K562 (cell line): ENCODE results near the gene SP6. TPM values are rescaled to one million over a fixed set of nuclear protein-coding genes. Genes with fewer than 3 reads are reported as not detected.

Source experiments
- ATF1 ChIP-seq, 2 experiments: fragments of 450-650 bp in 1 of 2; IDR thresholded peaks; 2 replicates each; pipeline ENCODE4 v1.6.1; 2016; ENCODE audit warnings: missing compliant biosample characterization in 1 of 2, missing genetic modification characterization in 1 of 2
- CBFA2T3 ChIP-seq: fragments of 450-650 bp; IDR thresholded peaks from 2 replicates; pipeline ENCODE4 v1.6.1; 2017
- CBX1 ChIP-seq: sonication (generic); IDR thresholded peaks from 2 replicates; pipeline ENCODE4 v1.6.1; 2016; ENCODE audit warnings: antibody characterized with exemption, low read depth, mild to moderate bottlenecking
- CSDE1 ChIP-seq, 2 experiments: fragments of 450-650 bp; IDR thresholded peaks; 2 replicates each; pipeline ENCODE4 v1.6.1; 2016; ENCODE audit warnings: mild to moderate bottlenecking in 1 of 2
- DPF2 ChIP-seq: fragments of 450-650 bp; IDR thresholded peaks from 2 replicates; pipeline ENCODE4 v1.6.1; 2016
- HLTF ChIP-seq: fragments of 450-650 bp; IDR thresholded peaks from 2 replicates; pipeline ENCODE4 v1.6.1; 2016
- KDM4B ChIP-seq, 2 experiments: fragments of 450-650 bp in 1 of 2; sonication (generic) in 1 of 2; IDR thresholded peaks; 2 replicates each; pipeline ENCODE4 v1.6.1; 2016 to 2017; ENCODE audit warnings: borderline replicate concordance in 2 of 2, antibody characterized with exemption in 1 of 2, low read depth in 1 of 2, mild to moderate bottlenecking in 1 of 2
- MYNN ChIP-seq, 2 experiments: sonication (generic); formaldehyde crosslinking in 1 of 2; IDR thresholded peaks; 2 replicates each; pipeline versions ENCODE4 v1.5.0 to v1.6.1; 2016 to 2020; ENCODE audit warnings: antibody characterized with exemption in 1 of 2, missing genetic modification reagents in 1 of 2
- NCOA1 ChIP-seq: fragments of 450-650 bp; IDR thresholded peaks from 2 replicates; pipeline ENCODE4 v1.6.1; 2016; ENCODE audit warnings: low read depth
- OTX1 ChIP-seq: fragments of 450-650 bp; formaldehyde crosslinking; IDR thresholded peaks from 2 replicates; pipeline ENCODE4 v1.4.0; 2022; ENCODE audit warnings: mild to moderate bottlenecking
- SETDB1 ChIP-seq: IDR thresholded peaks from one replicate; pipeline ENCODE4 v1.6.1; 2012; ENCODE audit warnings: low read length, control low read depth, inconsistent platforms
- SREBF2 ChIP-seq: sonication (generic); formaldehyde crosslinking; IDR thresholded peaks from 2 replicates; pipeline ENCODE4 v1.4.0; 2020; ENCODE audit warnings: mild to moderate bottlenecking, missing genetic modification reagents
- TAL1 ChIP-seq: fragments of 450-650 bp; IDR thresholded peaks from 2 replicates; pipeline ENCODE4 v1.6.1; 2016; ENCODE audit warnings: mild to moderate bottlenecking
- TGIF2 ChIP-seq: sonication (generic); formaldehyde crosslinking; IDR thresholded peaks from 2 replicates; pipeline ENCODE4 v1.8.1; 2022; ENCODE audit warnings: mild to moderate bottlenecking, missing genetic modification reagents, moderate library complexity
- THRAP3 ChIP-seq: fragments of 450-650 bp; IDR thresholded peaks from 2 replicates; pipeline ENCODE4 v1.6.1; 2016; ENCODE audit warnings: mild to moderate bottlenecking, inconsistent platforms, borderline replicate concordance
- ZBTB17 ChIP-seq: fragments of 450-650 bp; formaldehyde crosslinking; IDR thresholded peaks from 2 replicates; pipeline ENCODE4 v1.4.0; 2020; ENCODE audit warnings: mild to moderate bottlenecking
- ZEB2 ChIP-seq: fragments of 450-650 bp; IDR thresholded peaks from 2 replicates; pipeline ENCODE4 v1.6.1; 2016
- ZFP36 ChIP-seq: fragments of 150-350 bp; IDR thresholded peaks from 2 replicates; pipeline ENCODE4 v1.6.1; 2018; ENCODE audit warnings: low read length, low read depth; ENCODE audit not compliant: partially characterized antibody
- ZKSCAN8 ChIP-seq: fragments of 200-800 bp; sonication (Bioruptor generic); IDR thresholded peaks from 2 replicates; pipeline ENCODE4 v1.6.1; 2016; ENCODE audit warnings: missing genetic modification characterization, missing compliant biosample characterization
- ZNF184 ChIP-seq: sonication (generic); formaldehyde crosslinking; IDR thresholded peaks from 2 replicates; pipeline ENCODE4 v1.5.0; 2020; ENCODE audit warnings: missing genetic modification reagents
- ZNF354B ChIP-seq: fragments of 250-450 bp; sonication (Bioruptor Pico); IDR thresholded peaks from 2 replicates; pipeline ENCODE4 v1.4.0; 2020
- ZNF561 ChIP-seq: fragments of 450-650 bp; formaldehyde crosslinking; conservative IDR thresholded peaks from 2 replicates; pipeline ENCODE4 v1.4.0; 2020; ENCODE audit warnings: mild to moderate bottlenecking, moderate library complexity
- ZNF830 ChIP-seq: fragments of 250-450 bp; sonication (Bioruptor Pico); IDR thresholded peaks from 2 replicates; pipeline ENCODE4 v1.5.0; 2021; ENCODE audit warnings: mild to moderate bottlenecking
- polyA plus RNA-seq, 8 experiments: library from polyadenylated mRNA; depleted of rRNA in 4 of 8; stranded (reverse) in 5 of 8; unstranded in 3 of 8; fragments of >200 nt; fragmentation: Nextera tagmentation in 2 of 8; fragmentation: Illumina TruSeq in 1 of 8; extraction: Ambion mirVana in 2 of 8; extraction: Trizol in 1 of 8; gene quantifications; 2 replicates each; pipeline versions ENCODE4 v1.2.1 to v1.2.3, GENCODE V29; 2011 to 2014; ENCODE audit warnings: inconsistent platforms in 1 of 8, missing spikeins in 1 of 8
- total RNA-seq, 7 experiments: library from RNA; depleted of rRNA in 6 of 7; stranded (reverse); fragments of >200 nt in 6 of 7; fragmentation: Illumina TruSeq in 2 of 7; extraction: Trizol in 2 of 7; gene quantifications; 2 replicates each; pipeline versions ENCODE4 v1.2.1 to v1.2.3, GENCODE V29; 2011 to 2021; ENCODE audit warnings: low replicate concordance in 1 of 7
- TF ChIP-seq, protein P1 (sequence below): fragments of 200-800 bp; sonication (Bioruptor generic); IDR thresholded peaks from 2 replicates; pipeline ENCODE4 v1.6.1; 2017; ENCODE audit warnings: missing genetic modification characterization, missing compliant biosample characterization
- TF ChIP-seq, protein P2 (sequence below): fragments of 450-650 bp; IDR thresholded peaks from 2 replicates; pipeline ENCODE4 v1.6.1; 2016
- TF ChIP-seq, protein P3 (sequence below): sonication (generic); formaldehyde crosslinking; IDR thresholded peaks from 2 replicates; pipeline ENCODE4 v1.8.0; 2023; ENCODE audit warnings: mild to moderate bottlenecking, missing genetic modification reagents

Gene SP6
- total and polyA plus RNA-seq, 9 of the 15 experiments (the other 6 are each of a cell fraction or from before 2014, with no cell fraction given): 0.11 to 7.9 (median 2.2) TPM

DNA sequence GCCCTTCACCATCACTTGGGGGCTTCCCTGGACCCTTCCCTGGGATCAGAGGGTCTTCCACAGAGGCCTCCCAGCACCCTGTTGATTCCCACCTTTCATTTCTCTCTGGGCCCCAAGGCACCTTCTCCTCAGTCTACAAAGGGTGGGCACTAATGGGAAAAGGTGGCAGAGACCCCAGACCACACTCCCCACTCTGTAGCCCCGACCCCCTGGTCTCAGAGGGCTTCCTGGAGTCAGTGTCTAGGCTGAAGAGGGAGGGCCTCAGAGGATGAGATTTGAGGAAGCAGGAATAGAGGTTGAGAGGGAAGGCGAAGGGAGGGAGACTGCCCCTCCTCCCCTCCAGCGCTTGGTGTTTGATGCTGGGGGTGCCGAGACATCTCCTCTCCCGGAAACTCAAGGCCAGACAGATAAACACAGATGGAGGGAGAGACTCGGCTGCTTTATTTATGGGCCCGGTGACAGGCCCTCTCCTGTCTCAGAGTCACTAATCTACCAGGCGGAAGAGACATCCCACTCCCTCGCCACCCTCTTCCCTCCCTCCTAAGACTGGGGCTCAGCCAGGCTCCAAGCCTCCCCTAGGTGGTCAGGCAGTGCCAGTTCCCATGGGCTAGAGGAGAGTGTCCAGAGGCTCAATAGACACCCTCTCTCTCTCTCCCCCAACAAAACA, 26.5 kb upstream of the SP6 start (continued):
- TF ChIP-seq ZFP36 (peak; percentile 97), ATF1 (CRISPR knock-in tag; IDR thresholded peaks at IDR 0.05) (no peak), ATF1 (tag; IDR thresholded peaks at IDR 0.05) (peak; percentile 63), SREBF2 (CRISPR knock-in tag) (no peak), CBFA2T3 (peak; percentile 93), OTX1 (CRISPR knock-in tag) (0 out of 2 replicates have a peak, but pooled peaks have one; percentile 48), THRAP3 (no peak), ZNF354B (no peak), HLTF (peak; percentile 82; the same call in 1 of the 2 replicates), ZKSCAN8 (CRISPR knock-in tag) (no peak; the same call in 1 of the 2 replicates), ZNF561 (no peak), ZNF184 (CRISPR knock-in tag) (no peak), NCOA1 (peak; percentile 82), ZBTB17 (CRISPR knock-in tag) (peak; percentile 57), DPF2 (peak; percentile 86), ZNF830 (CRISPR knock-in tag) (no peak), MYNN (IDR thresholded peaks at IDR 0.05) (peak; percentile 18; the same call in 1 of the 2 replicates), MYNN (CRISPR knock-in tag; IDR thresholded peaks at IDR 0.05) (no peak), CBX1 (0 out of 2 replicates have a peak, but pooled peaks have one; percentile 35), KDM4B (IDR thresholded peaks at IDR 0.05; ENCODE audit: borderline replicate concordance in 2 of 2, low read depth in 1 of 2) (peak in 1 of 2 experiments; percentile 79; a peak in 1 of 4 replicates), CSDE1 (IDR thresholded peaks at IDR 0.05) (no peak), SETDB1 (no peak), ZEB2 (peak; percentile 89), TAL1 (peak; percentile 74), TGIF2 (no peak)
- TF ChIP-seq, protein P1, sequence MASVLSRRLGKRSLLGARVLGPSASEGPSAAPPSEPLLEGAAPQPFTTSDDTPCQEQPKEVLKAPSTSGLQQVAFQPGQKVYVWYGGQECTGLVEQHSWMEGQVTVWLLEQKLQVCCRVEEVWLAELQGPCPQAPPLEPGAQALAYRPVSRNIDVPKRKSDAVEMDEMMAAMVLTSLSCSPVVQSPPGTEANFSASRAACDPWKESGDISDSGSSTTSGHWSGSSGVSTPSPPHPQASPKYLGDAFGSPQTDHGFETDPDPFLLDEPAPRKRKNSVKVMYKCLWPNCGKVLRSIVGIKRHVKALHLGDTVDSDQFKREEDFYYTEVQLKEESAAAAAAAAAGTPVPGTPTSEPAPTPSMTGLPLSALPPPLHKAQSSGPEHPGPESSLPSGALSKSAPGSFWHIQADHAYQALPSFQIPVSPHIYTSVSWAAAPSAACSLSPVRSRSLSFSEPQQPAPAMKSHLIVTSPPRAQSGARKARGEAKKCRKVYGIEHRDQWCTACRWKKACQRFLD: peak; percentile 80
- TF ChIP-seq, protein P2, sequence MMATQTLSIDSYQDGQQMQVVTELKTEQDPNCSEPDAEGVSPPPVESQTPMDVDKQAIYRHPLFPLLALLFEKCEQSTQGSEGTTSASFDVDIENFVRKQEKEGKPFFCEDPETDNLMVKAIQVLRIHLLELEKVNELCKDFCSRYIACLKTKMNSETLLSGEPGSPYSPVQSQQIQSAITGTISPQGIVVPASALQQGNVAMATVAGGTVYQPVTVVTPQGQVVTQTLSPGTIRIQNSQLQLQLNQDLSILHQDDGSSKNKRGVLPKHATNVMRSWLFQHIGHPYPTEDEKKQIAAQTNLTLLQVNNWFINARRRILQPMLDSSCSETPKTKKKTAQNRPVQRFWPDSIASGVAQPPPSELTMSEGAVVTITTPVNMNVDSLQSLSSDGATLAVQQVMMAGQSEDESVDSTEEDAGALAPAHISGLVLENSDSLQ: peak; percentile 96
- TF ChIP-seq, protein P3, sequence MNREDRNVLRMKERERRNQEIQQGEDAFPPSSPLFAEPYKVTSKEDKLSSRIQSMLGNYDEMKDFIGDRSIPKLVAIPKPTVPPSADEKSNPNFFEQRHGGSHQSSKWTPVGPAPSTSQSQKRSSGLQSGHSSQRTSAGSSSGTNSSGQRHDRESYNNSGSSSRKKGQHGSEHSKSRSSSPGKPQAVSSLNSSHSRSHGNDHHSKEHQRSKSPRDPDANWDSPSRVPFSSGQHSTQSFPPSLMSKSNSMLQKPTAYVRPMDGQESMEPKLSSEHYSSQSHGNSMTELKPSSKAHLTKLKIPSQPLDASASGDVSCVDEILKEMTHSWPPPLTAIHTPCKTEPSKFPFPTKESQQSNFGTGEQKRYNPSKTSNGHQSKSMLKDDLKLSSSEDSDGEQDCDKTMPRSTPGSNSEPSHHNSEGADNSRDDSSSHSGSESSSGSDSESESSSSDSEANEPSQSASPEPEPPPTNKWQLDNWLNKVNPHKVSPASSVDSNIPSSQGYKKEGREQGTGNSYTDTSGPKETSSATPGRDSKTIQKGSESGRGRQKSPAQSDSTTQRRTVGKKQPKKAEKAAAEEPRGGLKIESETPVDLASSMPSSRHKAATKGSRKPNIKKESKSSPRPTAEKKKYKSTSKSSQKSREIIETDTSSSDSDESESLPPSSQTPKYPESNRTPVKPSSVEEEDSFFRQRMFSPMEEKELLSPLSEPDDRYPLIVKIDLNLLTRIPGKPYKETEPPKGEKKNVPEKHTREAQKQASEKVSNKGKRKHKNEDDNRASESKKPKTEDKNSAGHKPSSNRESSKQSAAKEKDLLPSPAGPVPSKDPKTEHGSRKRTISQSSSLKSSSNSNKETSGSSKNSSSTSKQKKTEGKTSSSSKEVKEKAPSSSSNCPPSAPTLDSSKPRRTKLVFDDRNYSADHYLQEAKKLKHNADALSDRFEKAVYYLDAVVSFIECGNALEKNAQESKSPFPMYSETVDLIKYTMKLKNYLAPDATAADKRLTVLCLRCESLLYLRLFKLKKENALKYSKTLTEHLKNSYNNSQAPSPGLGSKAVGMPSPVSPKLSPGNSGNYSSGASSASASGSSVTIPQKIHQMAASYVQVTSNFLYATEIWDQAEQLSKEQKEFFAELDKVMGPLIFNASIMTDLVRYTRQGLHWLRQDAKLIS (CRISPR knock-in tag): no peak
